KOPT-K1 (cell line): ENCODE data around the gene SPSB2.

ENCODE experiments used
- H3K27ac ChIP-seq: fragments of 200-600 bp; sonication (generic); 2 replicates; pipeline ENCODE4 v1.5.1; 2016; ENCODE audit warnings: antibody characterized with exemption, mild to moderate bottlenecking, low read depth, low read length; ENCODE audit not compliant: poor library complexity, severe bottlenecking
- H3K36me3 ChIP-seq: fragments of 200-600 bp; sonication (generic); 2 replicates; pipeline ENCODE4 v1.5.1; 2017; ENCODE audit warnings: antibody characterized with exemption, mild to moderate bottlenecking, low read length, moderate library complexity; ENCODE audit not compliant: insufficient read depth
- H3K9me3 ChIP-seq: fragments of 200-600 bp; sonication (generic); 2 replicates; pipeline ENCODE4 v1.5.1; 2017; ENCODE audit warnings: antibody characterized with exemption, low read length, mild to moderate bottlenecking; ENCODE audit not compliant: insufficient read depth, poor library complexity, severe bottlenecking

Gene SPSB2

GRCh38 chr12:6827982-6828780 is 44.9 kb downstream of the SPSB2 start, which contains the start of gene P3H3:
P3H3 (plus strand) TSS chr12:6828407; CDS start chr12:6828441, 34 bp downstream.
- no peaks in the 10 kb centered on the region for H3K9me3 ChIP-seq
- H3K36me3 ChIP-seq: no peaks in the 10 kb centered on the region
- H3K27ac ChIP-seq: no peak within 1 kb of the TSS

- H3K27ac ChIP-seq: no peak overlapping the region
- H3K36me3 ChIP-seq: no peaks in the 10 kb centered on the region
- no peaks in the 10 kb centered on the region for H3K9me3 ChIP-seq
Measured at GRCh38 chr12:6827437-6827911, 45.6 kb downstream of the SPSB2 start.

- Histone ChIP-seq H3K36me3 (no peaks in the 10 kb centered on the region), H3K9me3 (no peaks in the 10 kb centered on the region), H3K27ac (no peak overlapping the region)
Measured at GRCh38 chr12:6826734-6827436, 46.2 kb downstream of the SPSB2 start.

GRCh38 chr12:6826125-6826733 is 46.9 kb downstream of the SPSB2 start:
- Histone ChIP-seq H3K36me3 (no peaks in the 10 kb centered on the region), H3K9me3 (no peaks in the 10 kb centered on the region)

GRCh38 chr12:6825398-6826124 is 47.5 kb downstream of the SPSB2 start:
- H3K27ac ChIP-seq: no peak overlapping the region
- no peaks in the 10 kb centered on the region for H3K36me3 ChIP-seq
- H3K9me3 ChIP-seq: no peaks in the 10 kb centered on the region

More at GRCh38 chr12:6826125-6826733, 46.9 kb downstream of the SPSB2 start:
- H3K27ac ChIP-seq: no peak overlapping the region

- Histone ChIP-seq H3K36me3 (no peaks in the 10 kb centered on the region), H3K27ac (no peak overlapping the region), H3K9me3 (no peaks in the 10 kb centered on the region)
Measured at GRCh38 chr12:6824901-6825381, 48.2 kb downstream of the SPSB2 start.

GRCh38 chr12:6824085-6824775 is 48.9 kb downstream of the SPSB2 start:
- Histone ChIP-seq H3K9me3 (no peaks in the 10 kb centered on the region), H3K36me3 (no peaks in the 10 kb centered on the region), H3K27ac (no peak overlapping the region)

- Histone ChIP-seq H3K36me3 (no peaks in the 10 kb centered on the region), H3K9me3 (no peaks in the 10 kb centered on the region), H3K27ac (no peak overlapping the region)
Measured at GRCh38 chr12:6823182-6824084, 49.7 kb downstream of the SPSB2 start.

- no peaks in the 10 kb centered on the region for H3K36me3 ChIP-seq
- no peak overlapping the region for H3K27ac ChIP-seq
- no peaks in the 10 kb centered on the region for H3K9me3 ChIP-seq
Measured at GRCh38 chr12:6822426-6823135, 50.5 kb downstream of the SPSB2 start.

- Histone ChIP-seq H3K27ac (peak within 1 kb of the TSS; percentile 28), H3K36me3 (no peaks in the 10 kb centered on the region), H3K9me3 (no peaks in the 10 kb centered on the region)
Measured at GRCh38 chr12:6821591-6822425, 51.3 kb downstream of the SPSB2 start, which contains the start of gene GPR162. GPR162 (plus strand) TSS chr12:6821821; CDS start chr12:6823899, 2,078 bp downstream.
